CMK (cell line): ENCODE measurements around the gene MUC6.

ENCODE experiments used
- DNase-seq: peaks from one replicate; pipeline ENCODE4 v3.0.0-alpha.2; 2010; ENCODE audit warnings: low read depth

MUC6 gene

DNA sequence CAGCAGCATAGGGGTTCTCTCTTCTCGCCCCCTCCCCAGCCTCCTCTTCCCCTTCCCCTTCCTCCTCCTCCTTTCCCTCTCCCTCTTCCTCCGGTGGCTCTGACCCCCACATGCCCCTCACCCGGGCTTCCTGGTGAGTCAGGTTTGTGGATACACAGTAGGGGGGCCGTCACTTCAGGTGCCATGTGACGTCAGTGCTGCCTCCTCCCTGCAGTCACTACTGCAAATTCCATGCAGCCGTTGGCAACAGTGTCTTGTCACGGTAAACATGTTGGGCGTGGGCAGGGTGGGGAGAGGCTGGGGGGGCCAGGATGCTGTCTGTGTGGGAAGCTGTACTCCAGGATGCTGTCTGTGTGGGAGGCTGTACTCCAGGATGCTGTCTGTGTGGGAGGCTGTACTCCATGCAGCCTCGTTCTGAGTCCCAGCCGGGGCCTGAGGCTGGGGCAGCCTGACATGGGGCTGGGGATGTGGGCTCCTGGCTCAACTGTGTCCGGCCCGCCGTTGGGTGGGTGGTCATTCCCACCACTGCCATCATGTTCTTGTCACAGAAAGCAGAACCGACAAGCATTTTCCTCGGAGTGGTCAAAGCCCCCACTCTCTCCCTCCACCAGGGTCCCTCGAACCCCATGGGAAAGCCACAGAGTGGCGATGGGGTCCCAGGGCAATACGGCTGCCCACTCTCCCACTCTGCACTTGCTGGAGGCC, 35.8 kb upstream of the MUC6 start:
- no peak for DNase-seq

DNA sequence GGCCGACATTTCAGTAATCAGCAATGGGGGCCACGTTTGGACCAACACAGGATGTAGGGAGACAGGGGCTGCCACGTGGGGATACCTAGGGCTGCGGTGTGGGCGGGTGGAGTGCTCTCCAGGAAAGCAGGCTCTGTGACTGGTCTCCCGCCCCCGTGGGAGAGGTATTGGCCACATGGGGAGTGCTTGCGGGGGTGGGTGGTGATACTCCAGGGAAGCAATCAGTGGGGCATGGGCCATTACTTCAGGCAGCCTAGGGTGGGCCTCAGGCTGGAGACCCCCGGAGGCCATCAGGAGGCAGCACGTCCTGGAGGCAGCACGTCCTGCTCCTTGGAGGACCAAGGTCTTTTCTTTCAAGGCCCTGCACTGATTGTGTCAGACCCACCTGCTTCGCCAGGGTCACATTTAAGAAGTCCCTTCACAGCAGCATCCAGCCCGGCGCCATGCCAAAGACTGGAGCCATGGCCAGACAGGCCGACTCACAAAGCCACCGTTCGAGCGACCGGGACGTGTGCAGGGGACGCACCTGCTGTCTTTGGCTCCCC, 35.1 kb upstream of the MUC6 start:
- DNase-seq = no peak

DNA sequence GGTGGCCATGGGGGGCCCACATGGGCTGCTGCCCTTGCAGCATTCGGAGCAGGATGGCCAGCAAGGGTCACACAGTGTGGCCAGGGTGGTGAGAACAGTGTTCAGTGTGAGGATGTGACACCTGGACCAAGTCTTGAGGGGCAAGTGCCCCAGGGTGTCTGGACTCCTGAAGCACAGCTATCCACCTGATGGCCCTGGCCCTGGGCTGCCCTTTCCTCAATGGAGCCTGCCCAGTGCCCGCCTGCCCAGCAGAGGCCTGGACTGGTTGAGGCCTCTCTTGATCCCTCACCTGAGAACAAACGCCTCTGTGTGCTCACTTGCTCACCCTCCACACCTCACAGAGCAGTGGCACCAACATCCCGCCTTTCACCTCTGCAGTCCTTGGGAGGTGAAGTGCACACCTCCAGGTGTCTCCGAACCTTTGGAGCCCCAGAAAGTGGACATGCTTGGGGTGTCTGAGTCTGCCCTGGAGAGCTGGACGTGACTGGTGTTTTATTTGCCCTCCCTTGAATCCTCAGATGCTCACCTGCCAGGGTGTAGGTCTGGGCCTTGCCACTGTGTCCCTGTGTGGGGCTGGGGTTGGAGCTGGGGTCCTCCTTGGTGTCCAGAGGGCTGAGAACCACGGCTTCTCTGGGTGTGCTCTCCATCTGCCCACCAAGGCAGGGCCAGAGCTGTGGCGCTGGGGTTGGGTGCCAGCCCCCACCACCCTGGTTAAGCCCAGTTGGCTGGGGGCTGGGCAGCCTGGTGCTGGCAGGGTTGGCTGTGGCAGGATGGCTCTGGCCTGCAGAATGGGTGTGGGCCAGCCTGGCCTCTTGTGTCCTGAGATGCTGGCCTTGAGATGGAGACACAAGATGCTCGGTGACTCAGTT, 34.3 kb upstream of the MUC6 start:
- no peak for DNase-seq

DNA sequence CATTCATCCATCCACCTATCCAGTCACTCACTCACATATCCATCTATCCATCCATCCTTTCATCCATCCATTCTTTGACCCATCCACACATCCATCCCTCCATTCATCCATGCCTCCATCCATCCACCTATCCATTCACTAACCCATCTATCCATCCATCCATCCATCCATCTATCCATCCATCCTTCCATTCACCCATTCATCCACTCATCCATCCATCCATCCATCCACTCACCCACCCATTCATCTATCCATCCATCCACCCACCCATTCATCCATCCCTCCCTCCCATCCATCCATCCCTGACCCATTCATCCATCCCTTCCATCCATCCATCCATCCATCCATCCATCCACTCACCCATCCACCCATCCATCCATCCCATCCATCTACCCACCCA, 33.2 kb upstream of the MUC6 start:
- DNase-seq = no peak

DNA sequence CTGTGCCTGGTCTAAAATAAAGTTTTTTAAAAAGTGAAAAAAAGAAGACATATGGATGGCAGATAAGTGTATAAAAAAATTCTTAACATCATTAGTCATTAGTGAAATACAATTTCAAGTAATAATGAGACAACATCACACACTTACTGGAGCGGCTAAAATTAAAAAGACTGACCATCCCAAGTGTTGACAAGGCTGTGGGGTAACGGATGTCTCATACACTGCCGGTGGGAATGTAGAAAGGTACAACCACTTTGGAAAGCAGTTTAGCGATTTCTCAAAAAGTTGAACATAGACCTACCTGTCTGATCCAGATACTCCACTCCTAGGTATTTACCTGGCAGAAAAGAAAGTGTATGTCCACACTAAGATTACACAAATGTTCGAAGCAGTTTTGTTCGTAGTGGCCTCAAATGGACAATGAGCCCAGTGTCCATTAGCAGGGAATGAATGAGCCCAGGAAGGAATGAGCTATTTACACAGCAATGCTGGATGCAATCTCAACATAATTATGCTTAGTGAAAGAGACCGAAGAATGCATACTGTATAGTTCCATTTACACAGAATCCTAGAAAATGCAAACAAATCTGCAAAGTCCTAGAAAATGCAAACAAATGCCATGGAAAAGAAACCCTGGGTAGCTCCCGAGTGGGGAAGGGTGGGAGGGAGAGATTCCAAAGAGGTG, 31.4 kb upstream of the MUC6 start:
- no peak for DNase-seq

DNA sequence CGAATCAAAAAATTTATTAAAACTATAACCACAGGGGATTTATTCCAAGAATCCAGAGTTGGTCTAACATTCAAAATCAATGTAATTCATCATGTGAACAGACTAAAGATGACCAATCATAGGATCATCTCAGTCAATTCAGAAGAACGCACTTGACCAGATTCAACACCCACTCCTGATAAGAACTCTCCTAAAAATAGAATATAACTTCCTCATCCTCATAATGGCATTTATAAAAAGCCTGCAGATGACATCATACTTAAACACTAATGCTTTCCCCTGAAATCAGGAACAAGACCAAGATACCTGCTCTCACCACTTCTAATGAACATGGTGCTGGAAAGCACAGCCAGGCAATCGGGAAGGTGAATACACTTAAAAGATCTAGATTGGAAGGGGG, 27.6 kb upstream of the MUC6 start:
- no peak for DNase-seq

DNA sequence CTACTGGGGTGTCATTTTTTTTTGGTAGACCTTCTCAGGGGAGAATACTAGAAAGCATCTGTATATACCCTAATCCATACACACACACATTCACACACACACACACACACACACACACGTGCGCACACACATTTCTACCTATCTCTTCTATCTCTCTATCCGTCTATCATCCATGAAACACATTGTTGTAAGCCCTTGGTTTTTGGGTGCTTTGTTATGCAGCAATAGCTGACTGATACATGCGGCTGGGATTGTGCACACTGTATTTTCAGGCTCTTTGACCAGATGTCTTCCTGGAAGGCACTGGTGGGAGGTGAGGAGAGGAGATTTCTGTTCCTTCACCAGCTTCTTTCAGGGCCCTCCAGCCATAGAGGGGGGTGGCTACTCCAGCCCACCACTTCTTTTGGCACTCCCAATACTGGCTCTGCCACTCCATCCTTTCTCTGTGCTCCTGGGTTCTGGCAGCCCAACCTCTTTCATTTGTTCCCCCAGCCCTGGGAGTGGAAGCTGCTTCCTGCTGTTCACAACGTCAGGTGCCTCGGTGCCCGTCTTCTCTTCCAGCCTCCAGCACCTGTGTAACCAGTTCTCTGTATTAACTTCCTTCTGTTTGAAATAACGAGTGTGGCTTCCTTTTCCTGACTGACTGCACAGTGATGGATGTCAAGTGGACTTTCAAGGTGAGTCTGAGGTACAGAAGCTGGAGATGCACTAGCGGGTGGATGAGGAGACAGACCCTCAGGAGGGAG, 25.7 kb upstream of the MUC6 start:
- no peak for DNase-seq

DNA sequence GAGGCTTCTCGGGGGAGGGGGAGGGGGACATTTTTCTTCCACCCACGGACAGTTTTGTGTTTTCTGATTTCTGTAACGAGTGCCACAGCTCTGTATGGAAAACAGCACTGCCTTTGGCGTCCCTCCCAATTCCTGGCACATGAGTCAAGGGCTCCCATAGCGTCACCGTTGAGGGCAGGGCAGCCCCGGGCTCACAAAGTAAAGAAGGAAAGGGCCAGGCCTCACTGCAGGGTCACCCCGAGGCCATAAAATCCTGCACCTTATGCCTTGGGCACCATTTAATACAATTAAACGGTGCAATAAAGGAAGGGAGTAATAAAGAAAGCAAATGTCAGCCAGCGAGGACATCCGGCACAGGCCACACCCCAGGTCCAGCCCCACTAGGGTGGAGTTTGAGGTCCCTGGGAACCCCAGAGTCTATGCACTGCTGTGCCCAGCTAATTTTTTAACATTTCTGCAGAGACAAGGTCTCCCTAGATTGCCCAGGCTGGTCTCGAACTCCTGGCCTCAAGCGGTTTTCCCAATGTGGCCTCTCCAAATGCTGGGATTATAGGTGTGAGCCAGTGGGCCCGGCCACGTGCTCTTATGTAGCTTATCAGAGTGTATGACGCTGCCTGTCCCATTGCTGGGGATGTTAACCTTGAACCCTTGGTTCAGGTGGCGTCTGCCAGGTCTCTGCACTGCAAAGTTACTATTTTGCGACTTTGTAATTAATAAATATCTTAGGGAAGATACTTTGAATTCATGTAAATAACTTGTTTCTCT, 24.5 kb upstream of the MUC6 start:
- DNase-seq = no peak

DNA sequence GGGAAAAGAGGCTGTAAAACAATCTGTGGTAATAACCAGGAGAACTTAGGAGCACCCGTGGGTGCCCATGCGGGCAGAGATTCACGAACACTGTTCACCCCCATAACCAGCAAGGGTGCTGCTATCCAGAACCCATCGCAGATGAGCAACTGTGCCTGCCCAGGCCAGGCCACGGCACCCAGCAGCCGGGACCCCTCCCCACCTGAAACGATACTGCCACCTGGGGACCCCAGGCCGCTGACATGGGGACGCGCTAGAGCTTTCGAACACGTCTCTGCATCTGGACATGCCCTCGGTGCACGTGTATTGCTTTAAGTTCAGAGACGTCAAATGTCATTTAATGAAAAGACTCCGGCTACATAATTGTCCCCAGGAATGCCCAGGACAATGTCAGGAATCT, 23.9 kb upstream of the MUC6 start:
- DNase-seq = no peak

DNA sequence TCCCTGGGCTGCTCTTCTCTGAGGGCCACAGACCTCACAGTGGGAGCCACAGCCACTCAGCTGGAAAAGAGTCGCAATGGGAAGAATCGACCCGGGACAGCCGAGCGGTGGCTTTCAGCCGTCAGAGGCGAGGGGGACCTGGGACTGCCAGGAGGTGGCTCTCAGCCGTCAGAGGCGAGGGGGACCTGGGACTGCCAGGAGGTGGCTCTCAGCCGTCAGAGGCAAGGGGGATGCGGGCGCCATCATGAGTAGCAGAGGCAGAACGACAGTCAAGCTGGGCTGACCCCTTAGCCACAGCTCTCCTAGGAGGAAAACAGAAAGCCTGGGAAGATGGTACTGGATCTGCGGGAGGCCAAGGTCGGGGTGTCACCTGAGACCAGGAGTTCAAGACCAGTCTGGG, 23.2 kb upstream of the MUC6 start:
- no peak for DNase-seq

DNA sequence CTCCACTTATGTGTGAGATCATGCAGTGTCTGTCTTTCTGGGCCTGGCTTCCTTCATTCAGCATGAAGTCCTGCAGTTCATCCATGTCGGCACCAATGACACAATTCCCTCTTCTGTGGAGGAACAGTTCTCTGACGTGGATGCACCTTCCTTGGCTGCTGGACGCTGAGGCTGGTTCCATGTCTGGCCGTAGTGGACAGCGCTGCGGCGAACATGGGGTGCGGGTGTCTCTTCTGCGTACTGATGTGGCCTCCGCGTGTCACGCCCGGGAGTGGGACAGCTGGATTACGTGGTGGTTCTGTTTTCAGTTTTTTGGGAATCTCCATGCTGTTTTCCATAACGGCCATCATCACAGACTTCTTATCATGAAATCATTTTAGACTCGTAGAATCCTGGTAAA, 21.3 kb upstream of the MUC6 start:
- no peak for DNase-seq

DNA sequence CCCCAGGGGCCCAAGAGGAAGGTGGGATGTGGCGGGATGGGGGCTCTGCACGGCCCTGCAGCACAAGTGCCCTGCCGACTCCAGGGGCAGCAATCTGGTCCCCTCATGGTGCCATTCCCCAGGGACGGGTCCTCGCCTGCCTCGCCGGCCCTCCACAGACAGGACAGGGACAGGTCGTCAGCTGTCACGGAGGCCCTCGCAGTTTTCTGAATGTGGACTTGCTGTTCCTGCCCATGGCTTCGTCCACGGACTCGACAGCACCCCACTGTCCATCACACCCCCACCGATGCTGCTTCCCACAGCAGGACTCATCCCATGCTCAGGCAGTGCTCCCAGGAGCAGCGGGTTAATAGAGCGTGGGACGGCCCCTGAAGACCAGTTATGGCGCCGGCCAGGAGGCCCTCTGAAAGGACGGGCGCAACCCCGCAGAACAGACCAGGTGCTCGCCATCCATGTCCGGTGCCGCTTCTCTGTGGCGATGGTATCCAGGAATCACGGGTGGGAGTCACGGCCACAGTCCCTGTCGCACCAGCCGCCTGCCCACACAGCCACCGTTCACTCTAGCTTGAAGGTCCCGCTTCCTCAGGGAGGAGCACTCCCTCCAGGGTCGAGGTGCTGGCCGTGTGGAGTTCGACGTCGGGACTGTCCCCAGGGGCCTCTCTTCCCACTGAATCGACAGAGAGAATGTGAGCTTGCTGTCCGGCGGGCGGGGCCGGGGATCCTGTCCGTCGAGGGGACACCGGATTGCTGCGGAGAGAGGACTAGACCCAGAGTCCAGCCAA, 19.7 kb upstream of the MUC6 start:
- no peak for DNase-seq

DNA sequence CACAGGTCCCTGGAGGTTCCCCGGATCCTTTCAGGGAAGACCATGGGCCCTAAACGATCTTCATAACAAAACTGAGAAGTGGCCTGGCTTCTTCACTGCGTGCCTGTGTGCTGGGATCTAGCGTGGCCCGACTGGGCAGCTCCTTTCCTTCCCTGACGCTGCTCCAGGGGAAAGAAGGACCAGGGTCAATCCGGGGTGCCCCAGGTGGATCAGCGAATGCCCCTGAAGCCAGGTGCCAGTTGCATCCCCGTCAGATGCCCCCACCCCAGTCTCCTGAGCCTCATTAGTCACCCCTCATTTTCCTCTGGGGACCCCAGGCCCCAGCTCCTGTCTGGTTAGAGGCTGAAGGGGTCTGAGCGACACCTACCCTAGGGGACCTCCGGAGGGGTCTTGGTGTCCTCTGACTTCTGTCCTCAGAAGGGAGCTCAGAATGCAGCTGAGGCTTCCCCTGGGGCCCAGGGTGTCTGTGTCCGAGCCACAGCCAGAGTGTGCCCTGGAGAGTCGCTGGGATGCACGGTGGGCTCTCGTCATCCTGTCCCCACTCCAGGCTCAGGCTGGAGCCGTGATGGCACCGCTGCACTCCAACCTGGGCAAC, 18.7 kb upstream of the MUC6 start:
- DNase-seq = no peak

DNA sequence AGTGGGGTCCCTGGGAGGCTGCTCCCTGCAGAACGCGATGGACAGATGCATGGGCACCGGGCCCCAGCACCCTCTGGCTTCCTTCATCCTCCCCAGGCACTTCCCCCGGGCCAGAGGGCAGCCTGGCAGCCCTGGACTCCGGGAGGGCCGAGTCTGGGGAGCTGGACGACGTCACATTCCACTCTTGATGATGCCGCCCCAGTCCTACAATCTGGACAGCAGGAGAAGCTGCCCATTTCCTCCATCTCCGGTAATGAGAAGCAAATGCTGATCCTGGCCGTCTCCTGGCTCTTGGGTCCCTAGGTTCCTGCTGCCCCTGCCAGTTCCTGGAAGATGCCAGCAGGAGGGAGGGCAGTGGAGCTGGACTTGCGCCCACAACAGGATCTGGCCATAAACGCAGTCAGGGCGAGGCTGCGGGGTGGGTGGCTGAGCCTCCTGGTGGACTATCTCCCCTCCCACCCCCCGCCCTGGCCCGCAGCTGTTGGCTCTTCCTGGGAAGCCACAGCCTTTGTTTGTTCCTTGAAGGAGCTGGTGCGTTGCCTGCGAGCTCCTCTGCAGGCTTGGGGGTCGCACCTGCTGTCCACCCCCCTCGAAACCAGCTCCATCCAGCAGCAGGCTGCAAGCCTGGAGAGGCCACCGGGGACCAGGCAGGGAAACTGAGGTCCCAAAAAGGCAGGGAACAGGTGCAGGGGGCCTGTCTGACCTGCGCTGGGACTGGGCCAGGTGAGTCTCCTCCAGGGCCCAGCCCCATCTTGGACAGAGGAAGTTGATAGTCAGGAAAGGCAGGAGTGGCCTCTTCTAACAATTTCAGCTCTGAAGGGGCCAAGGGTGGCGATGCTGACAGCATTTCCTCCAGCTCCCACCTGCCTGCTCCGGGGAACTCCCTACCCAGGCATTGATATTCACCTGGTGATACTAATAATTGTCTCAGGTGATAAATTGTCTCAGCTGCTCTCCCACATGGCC, 17.9 kb upstream of the MUC6 start:
- no peak for DNase-seq

DNA sequence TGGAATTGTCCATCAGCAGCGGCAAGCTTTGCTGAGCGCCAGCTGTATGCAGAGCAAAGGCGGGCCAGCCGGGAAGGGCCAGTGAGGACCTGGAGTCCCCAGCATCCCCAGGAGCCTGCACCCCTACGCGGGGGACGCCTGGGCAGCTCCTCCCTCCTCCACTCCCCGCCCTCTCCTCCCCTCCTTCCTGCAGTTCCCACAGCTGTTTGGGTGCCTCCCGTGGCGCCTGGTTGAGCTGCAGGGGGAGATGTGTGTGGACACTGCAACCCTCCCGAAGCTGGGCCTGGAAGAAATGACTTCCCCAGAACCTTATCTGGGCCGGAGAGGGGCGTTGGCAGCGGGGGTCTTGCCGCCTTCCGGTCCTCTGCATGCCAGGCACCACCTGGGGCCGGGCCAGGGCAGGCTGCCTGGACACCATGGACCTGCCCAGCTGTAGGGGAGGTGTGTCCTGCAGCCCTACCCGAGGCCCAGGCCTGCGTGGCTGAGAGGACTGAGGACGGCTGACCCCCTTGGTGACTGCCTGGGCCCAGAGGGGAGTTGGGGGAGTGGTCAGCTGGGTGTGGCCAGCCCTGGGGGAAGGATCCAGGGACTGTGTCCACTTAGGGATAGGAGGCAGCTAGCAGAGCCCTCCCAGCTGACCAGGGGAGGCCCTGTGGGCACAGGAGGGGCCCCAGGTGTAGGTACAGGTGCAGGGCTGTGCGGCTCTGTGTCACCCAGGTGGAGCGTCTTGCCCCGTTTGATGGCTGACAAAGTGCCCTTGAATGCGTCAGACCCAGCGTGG, 16.8 kb upstream of the MUC6 start:
- no peak for DNase-seq

DNA sequence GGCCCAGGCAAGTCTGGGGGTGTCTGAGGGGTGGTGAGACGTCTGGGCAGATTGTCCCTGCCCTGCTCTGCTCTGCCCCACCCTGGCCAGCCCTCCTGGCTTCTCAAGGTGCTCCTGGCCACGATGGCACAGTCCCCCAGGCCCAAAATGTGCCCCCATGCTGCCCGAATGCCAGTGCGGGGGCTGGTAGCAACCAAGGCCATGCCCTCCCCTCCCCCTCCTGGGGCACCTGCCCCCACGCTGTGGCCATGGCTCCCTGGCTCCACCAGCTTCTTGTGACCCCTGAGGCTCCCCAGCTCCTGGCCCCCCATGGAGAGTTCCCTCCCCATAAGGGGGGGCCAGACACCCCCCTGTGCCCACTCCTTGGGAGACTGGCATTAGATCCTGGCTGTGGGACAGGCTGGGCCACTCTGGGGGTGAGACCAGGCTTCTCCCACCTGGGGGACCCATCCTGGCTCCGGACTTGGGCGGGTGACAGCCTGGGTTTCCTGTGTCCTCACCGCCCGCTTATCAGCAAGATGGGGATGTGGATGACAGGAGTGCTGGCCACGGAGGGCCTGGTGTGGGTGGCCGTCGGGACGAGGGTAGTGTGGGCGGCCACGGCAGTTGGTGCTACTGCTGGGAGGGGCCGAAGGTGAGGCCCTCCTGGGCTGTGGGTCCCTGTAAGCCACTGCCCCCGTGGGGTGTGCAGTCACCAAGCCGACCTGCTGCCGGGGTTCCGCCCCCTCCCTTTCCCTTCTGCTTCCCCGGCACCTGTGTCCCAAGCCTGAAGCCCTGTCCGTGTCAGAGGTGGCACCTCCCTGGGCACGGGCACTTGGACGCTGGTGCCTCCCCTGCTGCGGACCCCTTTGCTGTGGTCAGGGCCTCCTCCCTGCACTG, 15.9 kb upstream of the MUC6 start:
- DNase-seq = no peak
